Esophagus mucosa (tissue), 1 donor: ENCODE data around the gene MOCOS. TPM values are rescaled to one million over a fixed set of nuclear protein-coding genes. Genes with fewer than 3 reads are reported as not detected.
A peak's percentile ranks its signal among the peaks of the same experiment; 100 is the strongest.
"Not testable (repeated sequence)": the region's sequence is repeated elsewhere in the genome, so short reads cannot be mapped to it uniquely, and the experiment has no call there.

Experiments used
- ATAC-seq: fragments of 200-7000 bp; cut with Tn5 transposase; one replicate; pipeline ENCODE4 v1.9.1; 2020
- total RNA-seq: library from RNA; stranded (reverse); gene quantifications from one replicate; pipeline ENCODE4 v1.2.4, GENCODE V29; 2023
- donor health status: DM: yes; HTN: yes; CAD: no.

MOCOS gene
- total RNA-seq = 16.0 TPM

- ATAC-seq = peak; percentile 84
These were observed at the start of gene MOCOS for GRCh38 chr18:36187193-36187825. MOCOS (plus strand) TSS chr18:36187497; CDS start chr18:36187540, 43 bp downstream.

GRCh38 chr18:36139245-36139644, 48.1 kb upstream of the MOCOS start:
- ATAC-seq = no peak

- ATAC-seq = no peak
These were observed 45.7 kb upstream of the MOCOS start for GRCh38 chr18:36141576-36141975.

GRCh38 chr18:36142751-36143150, 44.5 kb upstream of the MOCOS start:
- no peak for ATAC-seq

GRCh38 chr18:36143391-36143790, 43.9 kb upstream of the MOCOS start:
- ATAC-seq = no peak

GRCh38 chr18:36149514-36150289, 37.6 kb upstream of the MOCOS start:
- ATAC-seq = no peak

GRCh38 chr18:36152781-36153180, 34.5 kb upstream of the MOCOS start:
- ATAC-seq = no peak

GRCh38 chr18:36153203-36153602, 34.1 kb upstream of the MOCOS start:
- ATAC-seq = no peak

- no peak for ATAC-seq
These were observed 33.5 kb upstream of the MOCOS start for GRCh38 chr18:36153771-36154170.

GRCh38 chr18:36155851-36156757, 31.2 kb upstream of the MOCOS start:
- no peak for ATAC-seq

GRCh38 chr18:36157441-36157840, 29.9 kb upstream of the MOCOS start:
- ATAC-seq = no peak

GRCh38 chr18:36158266-36158867, 28.9 kb upstream of the MOCOS start:
- no peak for ATAC-seq

- ATAC-seq = peak; percentile 37
These were observed 26.3 kb upstream of the MOCOS start for GRCh38 chr18:36160959-36161371.

- no peak for ATAC-seq
These were observed 24.3 kb upstream of the MOCOS start for GRCh38 chr18:36162981-36163380.

GRCh38 chr18:36167692-36168218, 19.5 kb upstream of the MOCOS start:
- no peak for ATAC-seq

GRCh38 chr18:36168296-36168695, 19.0 kb upstream of the MOCOS start:
- not testable (repeated sequence) for ATAC-seq

GRCh38 chr18:36169938-36170337, 17.4 kb upstream of the MOCOS start:
- no peak for ATAC-seq

- ATAC-seq = no peak
These were observed 11.8 kb upstream of the MOCOS start for GRCh38 chr18:36175481-36175880.

- ATAC-seq = no peak
These were observed 11.1 kb upstream of the MOCOS start for GRCh38 chr18:36176177-36176584.

- peak; percentile 48 for ATAC-seq
These were observed 10.6 kb upstream of the MOCOS start for GRCh38 chr18:36176711-36177110.

GRCh38 chr18:36177913-36178312, 9.4 kb upstream of the MOCOS start:
- ATAC-seq = no peak
